Spleen (tissue), 7 donors: ENCODE measurements around the gene FBLN1.

Experiments
- POLR2A ChIP-seq, 3 donors: fragments of 450-650 bp; IDR thresholded peaks; one replicate each; pipeline ENCODE4 v1.5.1; 2017; ENCODE audit warnings: antibody characterized with exemption in 3 of 3, mild to moderate bottlenecking in 1 of 3
- TF ChIP-seq, protein P1 (sequence below), 11 experiments: fragments of 200-600 bp in 7 of 11; fragments of 450-650 bp in 4 of 11; sonication (generic) in 4 of 11; IDR thresholded peaks in 8 of 11; conservative IDR thresholded peaks in 3 of 11; 1 replicate in 7 of 11; 2 replicates in 4 of 11; pipeline versions ENCODE4 v1.4.0 to v1.8.0; 2016 to 2021; ENCODE audit warnings: antibody characterized with exemption in 11 of 11, inconsistent platforms in 4 of 11, mild to moderate bottlenecking in 1 of 11
- donor health status: DM: no; HTN: no; CAD: no; lungs with moderate emphysema.
- donor health status: DM: no; HTN: no; CAD: no.
- donor health status: DM: no; HTN: no; CAD: no.

DNA sequence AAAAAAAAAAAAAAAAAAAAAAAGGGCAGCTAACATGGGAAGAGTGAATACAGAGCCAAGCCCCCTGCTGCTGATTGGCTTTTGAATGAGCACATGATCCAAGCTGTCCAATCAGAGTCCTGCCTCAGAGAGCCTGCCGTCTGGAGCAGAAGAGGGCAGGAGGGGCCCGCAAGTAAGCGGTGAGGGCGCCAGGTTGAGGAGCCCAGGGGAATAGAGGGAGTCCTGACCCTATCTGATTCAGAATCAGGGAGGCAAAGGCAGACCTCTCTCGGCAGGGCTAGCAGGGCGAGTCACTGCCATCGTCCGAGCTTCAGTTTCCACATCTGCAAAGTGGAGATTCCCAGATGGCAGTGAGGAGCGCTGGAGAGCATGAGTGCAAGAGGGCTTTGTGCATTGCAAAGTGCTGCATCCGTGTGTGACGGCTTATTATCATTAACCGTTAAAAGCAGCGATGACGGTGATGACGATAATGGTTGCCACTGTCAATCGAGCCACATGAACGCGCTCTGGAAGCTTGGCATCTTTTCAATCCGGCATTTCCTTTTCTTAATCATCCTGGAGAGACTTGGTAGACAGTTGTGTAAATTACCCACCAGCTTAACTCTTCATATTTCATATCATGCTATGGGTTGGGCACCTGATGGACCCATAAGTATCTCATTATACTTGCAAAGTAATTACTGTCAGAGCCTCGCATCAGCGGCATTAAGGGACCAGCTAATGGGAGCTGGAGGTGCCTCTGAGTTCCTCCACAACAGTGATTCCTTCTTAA, 100.3 kb downstream of the FBLN1 start:
- TF ChIP-seq POLR2A (IDR thresholded peaks at IDR 0.05), result no peak
- TF ChIP-seq, protein P1, sequence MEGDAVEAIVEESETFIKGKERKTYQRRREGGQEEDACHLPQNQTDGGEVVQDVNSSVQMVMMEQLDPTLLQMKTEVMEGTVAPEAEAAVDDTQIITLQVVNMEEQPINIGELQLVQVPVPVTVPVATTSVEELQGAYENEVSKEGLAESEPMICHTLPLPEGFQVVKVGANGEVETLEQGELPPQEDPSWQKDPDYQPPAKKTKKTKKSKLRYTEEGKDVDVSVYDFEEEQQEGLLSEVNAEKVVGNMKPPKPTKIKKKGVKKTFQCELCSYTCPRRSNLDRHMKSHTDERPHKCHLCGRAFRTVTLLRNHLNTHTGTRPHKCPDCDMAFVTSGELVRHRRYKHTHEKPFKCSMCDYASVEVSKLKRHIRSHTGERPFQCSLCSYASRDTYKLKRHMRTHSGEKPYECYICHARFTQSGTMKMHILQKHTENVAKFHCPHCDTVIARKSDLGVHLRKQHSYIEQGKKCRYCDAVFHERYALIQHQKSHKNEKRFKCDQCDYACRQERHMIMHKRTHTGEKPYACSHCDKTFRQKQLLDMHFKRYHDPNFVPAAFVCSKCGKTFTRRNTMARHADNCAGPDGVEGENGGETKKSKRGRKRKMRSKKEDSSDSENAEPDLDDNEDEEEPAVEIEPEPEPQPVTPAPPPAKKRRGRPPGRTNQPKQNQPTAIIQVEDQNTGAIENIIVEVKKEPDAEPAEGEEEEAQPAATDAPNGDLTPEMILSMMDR (IDR thresholded peaks at IDR 0.05 in 8 of 11, conservative IDR thresholded peaks at IDR 0.05 in 3 of 11), result no peak
